ENCODE data around the gene PPP2R3A.
"Not testable (repeated sequence)": the region's sequence is repeated elsewhere in the genome, so short reads cannot be mapped to it uniquely, and the experiment has no call there.

PPP2R3A gene, protein sequence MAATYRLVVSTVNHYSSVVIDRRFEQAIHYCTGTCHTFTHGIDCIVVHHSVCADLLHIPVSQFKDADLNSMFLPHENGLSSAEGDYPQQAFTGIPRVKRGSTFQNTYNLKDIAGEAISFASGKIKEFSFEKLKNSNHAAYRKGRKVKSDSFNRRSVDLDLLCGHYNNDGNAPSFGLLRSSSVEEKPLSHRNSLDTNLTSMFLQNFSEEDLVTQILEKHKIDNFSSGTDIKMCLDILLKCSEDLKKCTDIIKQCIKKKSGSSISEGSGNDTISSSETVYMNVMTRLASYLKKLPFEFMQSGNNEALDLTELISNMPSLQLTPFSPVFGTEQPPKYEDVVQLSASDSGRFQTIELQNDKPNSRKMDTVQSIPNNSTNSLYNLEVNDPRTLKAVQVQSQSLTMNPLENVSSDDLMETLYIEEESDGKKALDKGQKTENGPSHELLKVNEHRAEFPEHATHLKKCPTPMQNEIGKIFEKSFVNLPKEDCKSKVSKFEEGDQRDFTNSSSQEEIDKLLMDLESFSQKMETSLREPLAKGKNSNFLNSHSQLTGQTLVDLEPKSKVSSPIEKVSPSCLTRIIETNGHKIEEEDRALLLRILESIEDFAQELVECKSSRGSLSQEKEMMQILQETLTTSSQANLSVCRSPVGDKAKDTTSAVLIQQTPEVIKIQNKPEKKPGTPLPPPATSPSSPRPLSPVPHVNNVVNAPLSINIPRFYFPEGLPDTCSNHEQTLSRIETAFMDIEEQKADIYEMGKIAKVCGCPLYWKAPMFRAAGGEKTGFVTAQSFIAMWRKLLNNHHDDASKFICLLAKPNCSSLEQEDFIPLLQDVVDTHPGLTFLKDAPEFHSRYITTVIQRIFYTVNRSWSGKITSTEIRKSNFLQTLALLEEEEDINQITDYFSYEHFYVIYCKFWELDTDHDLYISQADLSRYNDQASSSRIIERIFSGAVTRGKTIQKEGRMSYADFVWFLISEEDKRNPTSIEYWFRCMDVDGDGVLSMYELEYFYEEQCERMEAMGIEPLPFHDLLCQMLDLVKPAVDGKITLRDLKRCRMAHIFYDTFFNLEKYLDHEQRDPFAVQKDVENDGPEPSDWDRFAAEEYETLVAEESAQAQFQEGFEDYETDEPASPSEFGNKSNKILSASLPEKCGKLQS (N-terminal part only)

DNA sequence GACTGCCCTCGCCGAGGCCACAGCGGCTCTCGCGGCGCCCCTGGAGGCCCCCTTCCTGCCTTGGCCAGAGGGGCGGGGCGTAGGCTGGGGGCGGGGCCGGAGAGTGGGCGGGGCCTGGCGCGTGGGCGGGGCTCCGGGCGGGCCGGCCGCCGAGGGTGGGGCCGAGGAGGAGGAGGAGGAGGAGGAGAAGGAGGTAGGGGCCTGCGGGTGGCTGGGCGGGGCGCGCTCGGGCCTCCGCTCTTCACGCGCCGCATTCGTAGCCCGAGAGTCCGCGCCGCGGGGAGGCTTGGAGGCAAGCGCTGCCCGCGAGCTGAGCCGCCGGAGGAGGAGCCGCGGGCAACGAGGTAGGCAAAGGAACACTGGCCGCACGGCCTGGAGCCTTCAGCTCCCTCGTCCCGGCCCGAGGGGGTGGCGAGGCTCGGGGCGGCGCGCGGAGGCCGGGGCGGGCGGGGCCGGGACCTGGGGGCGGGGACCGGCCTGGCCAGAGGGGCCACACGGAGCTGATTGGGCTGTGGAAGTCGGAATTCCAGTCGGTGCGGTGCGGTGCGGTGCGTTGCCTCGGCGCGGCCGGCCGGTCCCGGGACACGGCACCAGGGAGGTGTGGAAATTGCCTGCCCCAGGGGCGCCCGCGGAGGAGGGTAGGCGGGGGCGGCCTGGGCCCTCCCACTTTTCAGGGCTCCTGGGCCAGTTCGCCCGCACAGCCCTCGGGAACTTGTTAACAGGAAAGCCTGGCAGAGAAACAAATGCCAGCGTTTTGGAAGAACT is at the start of gene PPP2R3A:
PPP2R3A (plus strand) TSS at position 223 of the 765 bp plus-strand sequence. CDS start 35,771 bp downstream, outside the sequence.
- peak; percentile 90 for DNase-seq

DNA sequence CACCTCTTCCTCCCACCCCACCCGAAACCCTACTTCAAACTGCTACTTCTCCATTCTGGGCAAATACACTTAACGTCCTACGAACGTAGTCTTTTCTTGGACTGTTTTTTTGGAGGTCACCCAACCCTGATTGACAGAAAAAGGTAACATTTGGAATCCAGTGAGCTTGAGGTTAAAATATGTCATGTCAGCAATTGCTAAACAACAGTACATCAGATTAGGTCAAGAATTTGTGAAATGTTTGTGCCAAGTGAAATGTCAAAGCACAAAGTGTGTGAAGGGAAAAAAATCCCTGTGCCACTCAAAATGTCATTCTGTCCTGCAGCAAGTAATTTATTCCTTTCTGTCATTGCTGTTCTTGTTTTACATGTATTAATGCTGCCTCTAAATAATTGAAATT is 49.2 kb upstream of the PPP2R3A start:
- no peak for DNase-seq

DNA sequence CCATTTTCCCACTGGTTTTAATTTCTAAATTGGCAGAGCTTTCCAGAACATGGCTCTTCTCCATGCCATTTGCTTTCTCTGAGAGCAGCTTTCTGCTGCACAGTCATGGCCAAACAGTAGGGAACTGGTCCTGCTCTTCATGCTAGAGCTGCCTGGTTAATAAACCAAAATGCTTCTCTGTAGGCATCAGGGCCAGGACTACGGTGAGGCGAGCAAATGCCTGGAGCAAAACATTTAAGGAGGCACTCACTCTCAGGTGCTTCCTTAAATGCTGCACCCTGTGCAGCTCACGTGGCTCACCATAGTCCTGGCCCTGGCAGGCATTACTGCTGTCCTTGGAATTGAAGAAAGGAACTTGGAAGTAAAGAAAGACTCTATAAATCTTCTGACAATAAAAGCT is 48.5 kb upstream of the PPP2R3A start:
- no peak for DNase-seq

DNA sequence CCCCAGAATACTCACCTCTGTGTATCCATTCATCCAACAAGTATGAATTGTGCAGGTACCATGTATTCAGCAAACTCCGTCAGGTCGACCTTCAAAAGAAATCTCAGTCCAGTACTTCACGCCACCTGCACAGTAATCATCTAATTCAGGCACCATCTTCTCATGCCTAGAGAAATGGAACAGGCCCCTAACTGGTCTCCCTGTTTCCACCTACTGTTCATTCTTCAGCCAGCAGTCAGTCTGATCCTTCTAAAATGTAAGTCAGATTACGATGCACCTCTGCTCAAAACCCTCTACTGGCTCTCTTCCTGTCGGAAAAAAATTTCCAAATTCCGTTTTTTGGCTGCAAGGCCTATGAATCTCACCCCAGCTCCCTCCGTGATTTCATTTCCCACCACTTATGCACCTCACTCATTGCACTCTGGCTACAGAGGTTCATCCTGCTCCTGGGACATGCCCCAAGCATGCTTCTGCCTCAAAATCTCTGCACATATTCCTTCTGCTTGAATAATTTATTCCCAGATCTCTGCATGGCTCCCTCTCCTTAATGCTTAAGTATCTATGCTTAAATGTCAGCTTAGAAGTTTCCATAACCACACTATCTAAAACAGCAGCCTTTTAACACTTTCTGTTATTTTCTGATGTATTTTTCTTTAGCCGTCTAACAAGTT is 47.5 kb upstream of the PPP2R3A start:
- no peak for DNase-seq

DNA sequence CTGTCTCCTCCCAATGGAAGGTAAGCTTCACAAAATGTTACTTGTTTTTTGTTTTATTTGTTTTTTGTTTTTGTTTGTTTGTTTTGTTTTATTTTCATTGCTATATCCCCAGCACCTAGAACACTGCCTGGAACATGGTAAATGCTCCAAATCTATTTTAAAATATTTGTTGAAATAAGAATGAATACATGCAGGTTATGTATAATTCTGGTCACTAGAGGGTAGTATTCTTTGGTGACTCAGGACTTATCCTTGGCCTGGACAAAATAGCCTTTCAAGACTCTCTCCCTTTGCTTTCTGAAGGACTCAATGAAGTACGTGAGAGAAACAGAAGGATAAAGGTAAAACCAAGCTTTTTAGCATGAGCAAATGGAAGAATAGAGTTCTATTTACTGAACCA is 46.9 kb upstream of the PPP2R3A start:
- no peak for DNase-seq

DNA sequence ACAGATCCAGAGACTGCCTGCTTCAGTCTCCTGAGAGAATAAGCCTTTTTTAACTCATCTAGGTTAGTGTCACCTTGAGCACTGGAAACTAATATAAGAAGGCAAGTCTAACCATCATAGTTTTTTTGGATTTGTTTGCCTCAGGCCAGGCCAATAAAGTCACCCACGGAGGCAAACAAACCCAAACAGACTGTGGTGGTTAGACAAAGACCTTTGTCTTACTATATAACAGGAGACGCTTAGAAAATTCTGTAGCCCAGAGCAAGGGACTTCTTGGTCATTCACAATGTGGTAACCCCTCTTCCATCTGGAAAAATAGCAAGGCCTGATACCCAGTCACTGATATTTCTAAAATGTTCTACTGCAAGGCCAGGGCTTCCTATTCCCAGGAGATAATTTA is 45.3 kb upstream of the PPP2R3A start:
- no peak for DNase-seq

DNA sequence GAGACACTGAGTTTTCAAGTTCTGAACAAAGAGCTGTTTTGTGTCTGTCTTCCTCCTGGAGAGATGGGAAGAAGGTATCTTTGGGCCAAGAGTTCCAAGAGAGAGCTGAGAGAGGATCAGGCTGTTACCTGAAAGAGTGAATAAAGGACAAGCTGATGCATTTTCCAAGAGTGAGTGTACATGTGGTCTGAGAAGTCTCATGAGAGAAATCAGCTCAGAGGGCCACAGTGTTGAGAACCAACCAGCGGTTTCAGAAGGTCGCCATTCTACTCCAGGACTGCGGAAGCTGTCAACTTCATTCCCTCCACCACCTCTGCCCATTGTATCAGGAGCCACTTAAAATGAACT is 42.7 kb upstream of the PPP2R3A start:
- DNase-seq = no peak

DNA sequence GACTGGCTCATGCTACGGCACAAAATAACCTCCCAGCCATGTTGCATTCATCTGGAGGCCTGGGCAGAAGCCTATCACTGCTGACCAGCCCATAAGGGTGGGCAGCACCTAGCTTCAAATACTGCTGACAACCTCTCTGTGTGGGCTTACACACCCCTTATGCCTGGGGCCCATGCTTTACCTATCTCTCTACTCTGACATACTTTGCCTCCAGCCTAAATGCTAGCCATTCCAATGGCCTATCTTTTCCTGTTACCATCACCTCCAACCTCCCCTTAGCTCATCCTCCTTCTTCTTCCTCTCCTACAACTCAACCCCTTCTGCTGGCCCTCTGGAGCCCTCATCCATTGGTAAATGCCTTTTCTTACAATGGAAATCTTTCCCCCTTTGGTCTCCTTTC is 41.0 kb upstream of the PPP2R3A start:
- DNase-seq = no peak

DNA sequence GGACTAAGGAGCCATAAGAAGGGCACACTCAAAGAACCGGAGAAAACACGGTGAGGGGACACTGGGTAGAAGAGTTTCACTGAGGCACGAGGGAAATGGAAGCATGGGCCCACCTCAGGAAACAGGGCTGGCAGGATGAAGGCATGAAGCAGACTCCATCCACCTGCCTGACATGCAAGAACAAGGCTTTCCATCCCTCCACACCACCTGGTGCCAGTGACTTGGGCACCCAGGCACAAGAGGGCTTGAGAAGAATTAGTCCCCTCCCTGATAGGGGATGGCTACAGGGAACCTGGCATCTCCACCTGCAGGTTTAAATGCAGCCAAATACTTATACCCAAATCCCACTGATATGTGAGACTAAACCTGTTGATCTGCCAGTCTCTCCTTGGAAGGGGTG is 38.9 kb upstream of the PPP2R3A start:
- no peak for DNase-seq

DNA sequence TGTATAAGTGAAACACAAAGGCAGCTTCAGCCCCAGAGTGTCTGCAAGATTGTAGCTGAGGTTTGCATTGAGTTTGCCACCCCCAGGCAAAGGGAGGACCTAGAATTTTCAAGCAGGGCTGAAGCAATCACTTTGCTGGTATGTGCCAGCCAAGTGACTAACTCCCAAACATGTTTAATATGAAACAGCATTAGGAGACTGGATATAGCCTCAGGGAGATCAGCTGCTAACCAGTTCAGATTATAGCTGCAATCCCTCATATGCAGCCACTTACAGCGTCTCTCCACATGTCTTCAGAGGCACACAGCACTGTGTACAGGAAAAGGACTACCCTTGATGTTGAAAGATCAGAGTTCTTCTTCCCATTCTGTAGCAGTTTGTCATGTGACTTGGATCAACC is 38.4 kb upstream of the PPP2R3A start:
- DNase-seq = no peak

DNA sequence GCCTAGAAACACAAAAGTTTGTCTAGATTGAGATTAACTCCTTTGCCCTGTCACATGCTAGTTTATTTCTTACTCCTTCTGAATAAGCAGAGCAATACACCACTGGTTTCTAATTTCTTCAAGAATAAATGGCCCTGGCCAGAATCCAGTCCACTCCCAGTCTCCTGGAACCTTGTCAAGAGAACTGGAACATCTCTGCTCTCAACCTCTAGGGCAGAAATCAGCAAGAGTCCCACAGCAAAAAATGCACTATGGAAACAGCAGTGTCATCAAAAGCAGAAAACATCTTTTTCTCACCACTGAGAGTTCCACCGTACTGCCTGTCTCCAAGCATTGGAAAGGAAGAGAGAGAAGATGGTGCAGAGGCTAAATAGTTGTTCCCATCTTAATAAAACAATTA is 35.9 kb upstream of the PPP2R3A start:
- no peak for DNase-seq

DNA sequence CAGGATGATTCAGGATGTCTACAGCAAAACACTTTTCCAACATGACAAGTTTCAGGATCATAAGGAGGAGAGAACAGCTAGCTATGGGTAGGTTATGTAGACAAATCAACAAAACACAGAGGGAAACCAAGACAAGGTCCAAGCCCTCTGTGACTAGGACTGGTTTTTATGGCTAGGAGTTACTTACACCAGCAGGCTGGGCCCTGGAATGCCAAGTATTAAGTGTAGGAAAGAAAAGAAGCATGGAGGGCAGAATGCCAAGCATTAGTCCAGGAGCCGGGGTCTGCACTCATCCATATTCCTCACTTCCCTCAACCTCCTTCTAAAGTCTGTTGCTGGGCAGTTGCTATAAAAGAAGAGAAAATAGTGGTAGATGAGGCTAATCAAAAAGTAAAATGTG is 35.3 kb upstream of the PPP2R3A start:
- no peak for DNase-seq

DNA sequence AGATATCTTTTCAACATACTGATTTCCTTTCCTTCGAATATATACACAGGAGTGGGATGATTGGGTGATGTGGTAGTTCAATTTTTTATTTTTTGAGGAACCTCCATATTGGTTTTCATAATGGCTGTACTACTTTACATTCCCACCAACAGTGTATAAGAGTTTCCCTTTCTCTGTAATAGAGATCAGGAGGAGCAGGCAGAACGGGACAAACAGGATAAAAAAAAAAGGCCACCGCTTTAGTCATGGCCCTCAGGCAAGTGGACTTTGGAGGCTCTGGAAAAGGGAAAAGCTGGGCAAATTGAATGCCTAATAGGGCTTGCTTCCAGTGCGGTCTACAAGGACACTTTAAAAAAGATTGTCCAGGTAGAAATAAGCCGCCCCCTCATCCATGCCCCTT is 30.4 kb upstream of the PPP2R3A start:
- not testable (repeated sequence) for DNase-seq

DNA sequence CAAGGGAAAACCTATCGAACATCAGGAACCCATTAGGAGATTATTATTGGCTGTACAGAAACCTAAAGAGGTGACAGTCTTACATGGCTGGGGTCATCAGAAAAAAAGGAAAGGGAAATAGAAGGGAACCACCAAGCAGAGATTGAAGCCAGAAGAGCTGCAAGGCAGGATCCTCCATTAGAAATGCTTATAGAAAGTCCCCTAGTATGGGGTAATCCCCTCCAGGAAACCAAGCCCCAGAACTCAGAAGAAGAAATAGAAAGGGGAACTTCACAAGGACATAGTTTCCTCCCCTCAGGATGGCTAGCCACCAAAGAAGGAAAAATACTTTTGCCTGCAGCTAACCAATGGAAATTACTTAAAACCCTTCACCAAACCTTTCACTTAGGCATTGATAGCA is 27.8 kb upstream of the PPP2R3A start:
- DNase-seq = not testable (repeated sequence)

DNA sequence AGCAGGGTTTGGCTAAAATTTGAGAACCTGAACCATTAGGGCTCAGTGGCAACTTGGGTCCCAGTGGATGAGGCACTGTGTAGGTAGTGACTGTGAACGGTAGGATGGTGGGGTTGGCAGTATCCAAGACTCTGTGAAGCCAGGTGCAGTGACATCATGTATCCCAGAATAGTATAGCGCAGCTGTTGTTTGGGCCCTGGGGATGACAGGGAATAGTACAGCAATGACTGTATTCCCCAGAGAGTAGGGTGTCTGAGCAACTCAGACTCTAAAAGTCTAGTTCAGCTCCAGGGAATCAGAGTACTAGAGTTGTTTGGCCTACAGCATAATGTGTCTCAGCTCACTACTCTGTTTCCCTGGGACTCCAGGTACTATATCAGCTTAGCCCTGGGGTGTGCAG is 20.7 kb upstream of the PPP2R3A start:
- no peak for DNase-seq

DNA sequence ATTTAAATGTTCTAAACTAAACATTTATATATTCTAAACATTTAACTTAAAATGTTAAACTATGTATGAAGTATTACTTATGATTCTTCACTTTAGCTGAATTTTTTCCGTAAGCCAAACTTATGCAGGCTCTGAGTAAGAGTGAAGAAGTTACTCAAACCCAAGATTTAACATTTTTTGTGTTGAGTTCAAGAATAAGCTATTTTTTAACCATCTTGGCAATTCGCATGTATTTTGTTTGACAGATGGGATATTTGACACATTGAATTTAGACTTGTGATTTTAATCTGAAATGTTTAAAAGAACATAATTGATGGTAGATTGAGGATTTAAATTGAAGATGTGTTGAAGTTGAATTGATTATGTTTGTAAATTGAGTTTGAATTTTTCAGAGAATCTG is 14.6 kb upstream of the PPP2R3A start:
- DNase-seq = no peak

DNA sequence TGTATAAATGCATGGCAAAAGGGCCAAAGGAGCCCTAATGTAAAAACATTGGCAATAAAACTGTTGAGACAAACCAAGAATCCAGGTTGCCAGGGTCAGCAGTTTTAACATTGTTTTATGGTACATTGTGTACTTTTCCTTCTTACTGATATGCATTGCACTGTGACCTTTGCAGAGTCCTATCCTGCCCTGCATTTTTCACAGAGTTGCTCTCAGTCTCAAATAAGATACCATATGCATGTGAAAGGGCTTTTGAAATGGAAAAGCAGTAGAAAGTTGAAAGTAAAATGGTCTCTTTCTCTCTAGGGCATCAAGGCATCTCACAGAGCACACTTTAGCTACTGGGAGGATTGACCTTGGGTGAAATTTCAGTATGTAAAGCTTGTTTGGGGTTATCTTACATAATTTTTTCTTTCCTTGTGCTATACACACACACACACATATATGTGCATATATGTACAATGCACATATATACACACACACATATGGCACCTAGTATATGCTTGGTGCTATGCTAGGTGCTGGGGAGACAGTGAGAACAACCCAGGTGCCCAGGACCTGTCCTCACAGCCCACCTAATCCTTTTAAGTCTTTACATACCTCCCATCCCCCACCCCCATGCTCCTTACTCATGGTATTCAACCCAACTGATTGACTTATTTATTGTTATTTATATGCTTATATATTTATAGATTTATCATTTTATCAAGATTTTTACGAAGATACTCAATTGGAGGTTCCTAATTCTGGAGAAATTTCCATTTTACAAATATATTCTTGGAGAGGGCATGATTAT is 1.2 kb upstream of the PPP2R3A start:
- no peak for DNase-seq

DNA sequence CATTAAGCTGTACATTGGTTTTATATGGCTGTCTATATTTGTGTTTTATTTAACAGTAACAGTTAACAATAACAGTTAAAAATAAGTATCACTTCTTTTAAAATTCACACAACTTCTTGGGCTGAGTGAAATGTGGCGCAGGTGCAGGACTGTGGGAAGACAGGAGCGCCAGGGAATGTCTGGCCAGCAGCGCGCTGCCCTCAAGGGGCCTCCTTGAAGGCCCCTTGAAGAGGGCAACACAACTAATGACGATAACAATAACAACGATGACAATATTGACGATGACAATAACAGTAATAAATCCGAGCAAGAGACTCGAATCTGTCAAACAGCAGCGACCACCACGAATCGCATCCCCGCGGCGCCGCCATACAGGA is 411 bp upstream of the PPP2R3A start:
- DNase-seq = no peak

DNA sequence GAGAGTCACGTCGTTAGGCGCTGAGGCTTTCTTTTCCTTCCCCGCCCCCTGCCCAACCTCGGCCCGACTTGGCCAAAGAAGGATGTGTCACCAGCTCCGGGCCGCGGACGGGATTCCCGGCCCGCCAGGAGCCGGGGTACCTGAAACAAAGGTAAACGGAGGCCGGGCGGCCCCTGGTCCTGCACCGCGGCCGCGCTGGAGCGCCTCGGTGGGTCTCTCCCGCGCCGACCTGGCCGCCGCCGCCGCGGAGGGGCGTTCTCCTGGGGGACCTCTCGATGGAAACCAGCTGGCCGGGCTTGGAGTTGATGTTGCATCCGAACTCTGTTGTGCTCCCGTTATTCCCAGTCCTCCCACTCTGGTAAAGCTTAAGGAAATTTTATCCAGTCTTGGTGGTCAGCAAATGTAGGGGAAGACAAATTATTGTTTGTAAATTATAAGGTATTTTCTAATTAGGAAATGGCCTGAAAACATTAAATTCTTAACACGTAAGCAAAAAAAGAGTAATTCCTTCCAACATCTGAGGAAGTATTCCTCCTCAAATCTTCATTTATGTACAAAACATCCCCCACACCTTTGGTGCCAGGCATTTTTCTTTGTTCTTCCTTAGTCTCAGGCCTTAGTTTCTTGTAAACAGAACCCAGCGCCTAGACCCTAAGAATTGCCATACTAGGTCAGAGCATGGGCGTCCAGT is 888 bp downstream of the PPP2R3A start:
- DNase-seq = peak; percentile 68

DNA sequence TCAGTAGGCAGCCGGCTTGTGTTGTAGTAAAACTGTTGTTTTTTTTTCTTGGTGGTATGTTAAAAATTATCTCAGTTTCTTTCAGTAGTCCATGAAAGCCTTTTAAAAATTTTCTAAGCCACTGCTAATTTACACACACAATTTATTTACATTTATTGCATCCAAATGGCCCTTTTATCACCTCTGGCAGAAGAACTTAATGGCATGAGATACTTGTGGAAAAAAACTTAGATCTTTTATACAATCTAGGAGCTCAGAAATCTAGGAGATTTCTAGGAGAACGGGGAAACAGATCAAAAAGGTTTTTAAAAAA is 1.4 kb downstream of the PPP2R3A start:
- no peak for DNase-seq

DNA sequence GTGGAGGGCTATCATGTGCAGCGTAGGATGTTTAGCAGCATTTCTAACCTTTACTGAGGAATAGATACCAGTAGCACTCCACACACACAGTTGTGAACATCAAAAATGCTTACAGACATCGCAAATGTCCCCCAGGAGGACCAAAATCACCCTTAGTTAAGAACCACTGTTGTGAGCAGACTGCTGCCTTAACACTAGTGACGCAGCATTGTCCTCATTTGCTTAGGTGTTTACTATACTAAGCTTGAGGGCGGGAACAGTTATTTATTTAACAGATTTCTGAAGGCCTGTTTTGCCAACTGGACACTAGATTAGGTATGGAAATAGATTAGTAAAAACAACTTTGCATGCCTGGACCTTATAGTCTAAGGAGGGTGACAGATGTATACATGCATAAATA is 2.3 kb downstream of the PPP2R3A start:
- no peak for DNase-seq
